Loucy (cell line): Measurements from ENCODE around the gene WASF3.

ENCODE experiments used
- H2AFZ ChIP-seq: fragments of 200-600 bp; sonication (generic); 2 replicates; pipeline ENCODE4 v1.6.0; 2016; ENCODE audit warnings: antibody characterized with exemption, mild to moderate bottlenecking, low read length, moderate library complexity
- H3F3A ChIP-seq: fragments of 200-600 bp; 2 replicates; pipeline ENCODE4 v1.6.0; 2016; ENCODE audit warnings: antibody characterized with exemption, low read depth, mild to moderate bottlenecking
- H3K27me3 ChIP-seq: fragments of 200-600 bp; sonication (generic); 2 replicates; pipeline ENCODE4 v1.6.1; 2014; ENCODE audit warnings: low read length, mild to moderate bottlenecking; ENCODE audit not compliant: insufficient read depth, poor library complexity, severe bottlenecking
- H3K36me3 ChIP-seq: fragments of 200-600 bp; sonication (generic); 2 replicates; pipeline ENCODE4 v1.6.1; 2016; ENCODE audit warnings: low read length; ENCODE audit not compliant: insufficient read depth
- H3K4me1 ChIP-seq: fragments of 200-600 bp; sonication (generic); 2 replicates; pipeline ENCODE4 v1.5.1; 2014; ENCODE audit warnings: low read length, mild to moderate bottlenecking; ENCODE audit not compliant: insufficient read depth, poor library complexity, severe bottlenecking
- H3K4me2 ChIP-seq: fragments of 200-600 bp; sonication (generic); 2 replicates; pipeline ENCODE4 v1.6.0; 2014; ENCODE audit warnings: antibody characterized with exemption, low read length, low read depth, mild to moderate bottlenecking; ENCODE audit not compliant: poor library complexity, severe bottlenecking
- H3K4me3 ChIP-seq: fragments of 200-600 bp; sonication (generic); 2 replicates; pipeline ENCODE4 v1.5.1; 2014; ENCODE audit warnings: low read length, mild to moderate bottlenecking, mixed read lengths; ENCODE audit not compliant: poor library complexity, severe bottlenecking
- H3K79me2 ChIP-seq: fragments of 200-600 bp; sonication (generic); 2 replicates; pipeline ENCODE4 v1.6.1; 2014; ENCODE audit warnings: low read length; ENCODE audit not compliant: insufficient read depth
- H3K9ac ChIP-seq: fragments of 200-600 bp; sonication (generic); 2 replicates; pipeline ENCODE4 v1.6.0; 2014; ENCODE audit warnings: mild to moderate bottlenecking, low read depth, low read length, moderate library complexity; ENCODE audit not compliant: poor library complexity, severe bottlenecking
- H3K9me2 ChIP-seq: fragments of 200-600 bp; sonication (generic); replicated peaks from 2 replicates; pipeline ENCODE4 v1.6.1; 2016; ENCODE audit warnings: low read depth, low read length, mixed read lengths
- H3K9me3 ChIP-seq: fragments of 200-600 bp; sonication (generic); 2 replicates; pipeline ENCODE4 v1.6.1; 2014; ENCODE audit warnings: mild to moderate bottlenecking, antibody characterized with exemption, low read length, low read depth; ENCODE audit not compliant: insufficient read depth
- H4K20me1 ChIP-seq: fragments of 200-600 bp; sonication (generic); 2 replicates; pipeline ENCODE4 v1.6.0; 2014; ENCODE audit warnings: antibody characterized with exemption, low read length, mild to moderate bottlenecking; ENCODE audit not compliant: insufficient read depth, poor library complexity, severe bottlenecking
- CTCF ChIP-seq: fragments of 200-600 bp; sonication (generic); conservative IDR thresholded peaks from 2 replicates; pipeline ENCODE4 v1.5.1; 2014; ENCODE audit warnings: mild to moderate bottlenecking, antibody characterized with exemption, low read length
- EZH2phosphoT487 ChIP-seq: fragments of 200-600 bp; IDR thresholded peaks from 2 replicates; pipeline ENCODE4 v1.6.1; 2018; ENCODE audit warnings: antibody characterized with exemption, mild to moderate bottlenecking, moderate library complexity, borderline replicate concordance

Gene WASF3

DNA sequence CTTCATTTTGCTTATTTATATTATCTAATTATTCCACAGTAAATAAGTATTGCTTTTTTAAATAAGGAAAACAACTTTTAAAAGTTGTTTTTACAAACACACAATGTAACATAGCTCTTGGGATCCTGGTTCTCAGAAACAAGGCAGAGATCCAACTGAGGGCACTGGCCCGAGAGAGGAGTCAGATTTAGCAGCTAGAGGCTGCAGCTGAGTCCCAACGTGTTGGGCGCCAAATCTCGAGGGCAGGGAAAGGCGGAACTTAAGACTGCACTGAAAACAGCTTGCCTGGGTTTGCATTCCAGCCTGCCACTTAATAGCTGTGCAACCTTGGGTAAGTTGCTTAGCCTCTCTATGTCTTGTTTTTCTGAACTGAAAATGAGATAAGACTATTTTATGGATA, 16.4 kb upstream of the WASF3 start:
- Histone ChIP-seq H3K36me3 (no peaks in the 10 kb centered on the region), H3K79me2 (no peaks in the 10 kb centered on the region), H2AFZ (no peak overlapping the region), H4K20me1 (no peaks in the 10 kb centered on the region), H3K4me2 (no peak overlapping the region), H3K4me3 (no peak overlapping the region), H3K4me1 (peaks cover 11% of the 10 kb centered on the region), H3F3A (no peaks in the 10 kb centered on the region), H3K9ac (no peak overlapping the region), H3K9me3 (no peaks in the 10 kb centered on the region), H3K27me3 (no peaks in the 10 kb centered on the region), H3K9me2 (no peaks in the 10 kb centered on the region)
- TF ChIP-seq CTCF (no peak), EZH2phosphoT487 (no peak)

- H3K79me2 ChIP-seq = no peaks in the 10 kb centered on the region
- TF ChIP-seq CTCF (no peak), EZH2phosphoT487 (no peak)
- no peak overlapping the region for H3K4me3 ChIP-seq
- H4K20me1 ChIP-seq = no peaks in the 10 kb centered on the region
- peaks cover 11% of the 10 kb centered on the region for H3K4me1 ChIP-seq
- H3K9me3 ChIP-seq = no peaks in the 10 kb centered on the region
- no peak overlapping the region for H2AFZ ChIP-seq
- H3K9me2 ChIP-seq = no peaks in the 10 kb centered on the region
- no peak overlapping the region for H3K9ac ChIP-seq
- H3K36me3 ChIP-seq = no peaks in the 10 kb centered on the region
- H3F3A ChIP-seq = no peaks in the 10 kb centered on the region
- H3K27me3 ChIP-seq = no peaks in the 10 kb centered on the region
- H3K4me2 ChIP-seq = no peak overlapping the region
Measured at GRCh38 chr13:26541678-26542568, 15.6 kb upstream of the WASF3 start.

GRCh38 chr13:26544707-26545106, 12.8 kb upstream of the WASF3 start:
- Histone ChIP-seq H3K9ac (no peak overlapping the region), H3F3A (no peaks in the 10 kb centered on the region), H3K9me2 (no peaks in the 10 kb centered on the region), H3K4me2 (no peak overlapping the region), H2AFZ (no peak overlapping the region), H3K4me1 (no peaks in the 10 kb centered on the region), H4K20me1 (no peaks in the 10 kb centered on the region), H3K9me3 (no peaks in the 10 kb centered on the region), H3K4me3 (no peak overlapping the region), H3K79me2 (no peaks in the 10 kb centered on the region), H3K27me3 (no peaks in the 10 kb centered on the region), H3K36me3 (no peaks in the 10 kb centered on the region)
- TF ChIP-seq EZH2phosphoT487 (no peak), CTCF (no peak)
